ENCODE results near the gene GREB1.
"Not testable (repeated sequence)": the region's sequence is repeated elsewhere in the genome, so short reads cannot be mapped to it uniquely, and the experiment has no call there.

The GREB1 gene

DNA sequence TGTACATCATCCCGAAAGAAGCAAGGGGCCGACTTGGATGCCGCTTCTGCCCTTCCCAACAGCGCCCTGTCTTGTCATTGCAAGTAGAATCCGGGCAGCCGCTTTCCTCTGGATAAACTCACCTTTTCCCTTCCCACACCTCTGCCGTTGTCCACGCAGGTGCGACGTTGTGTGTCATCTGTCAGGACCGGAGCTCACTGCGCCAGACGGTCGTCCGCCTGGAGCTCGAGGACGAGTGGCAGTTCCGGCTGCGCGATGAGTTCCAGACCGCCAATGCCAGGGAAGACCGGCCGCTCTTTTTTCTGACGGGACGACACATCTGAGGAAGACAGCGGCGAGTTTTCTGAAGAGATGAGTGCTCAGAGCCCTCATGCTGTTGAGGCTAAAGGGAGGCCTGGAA is 106.3 kb downstream of the GREB1 start:
- DNase-seq, result no peak

- DNase-seq, result no peak
These were observed 109.1 kb downstream of the GREB1 start for GRCh38 chr2:11642972-11643371.

DNA sequence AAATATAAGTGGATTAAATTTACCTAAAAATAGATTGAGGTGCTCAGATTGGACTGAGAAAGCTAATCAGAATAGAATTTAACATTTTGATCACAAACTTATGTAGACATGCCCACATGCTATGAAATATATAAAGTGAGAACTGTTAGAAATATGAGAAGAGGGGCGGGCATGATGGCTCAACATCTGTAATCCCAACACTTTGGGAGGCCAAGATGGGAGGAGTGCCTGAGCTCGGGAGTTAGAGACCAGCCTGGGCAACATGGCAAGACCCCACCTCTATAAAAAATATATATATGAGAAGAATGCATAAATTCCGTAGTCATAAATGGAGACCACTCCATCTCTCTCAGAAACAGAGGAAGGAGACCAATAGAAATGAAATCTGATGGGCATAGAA is 110.4 kb downstream of the GREB1 start:
- DNase-seq, result no peak

DNA sequence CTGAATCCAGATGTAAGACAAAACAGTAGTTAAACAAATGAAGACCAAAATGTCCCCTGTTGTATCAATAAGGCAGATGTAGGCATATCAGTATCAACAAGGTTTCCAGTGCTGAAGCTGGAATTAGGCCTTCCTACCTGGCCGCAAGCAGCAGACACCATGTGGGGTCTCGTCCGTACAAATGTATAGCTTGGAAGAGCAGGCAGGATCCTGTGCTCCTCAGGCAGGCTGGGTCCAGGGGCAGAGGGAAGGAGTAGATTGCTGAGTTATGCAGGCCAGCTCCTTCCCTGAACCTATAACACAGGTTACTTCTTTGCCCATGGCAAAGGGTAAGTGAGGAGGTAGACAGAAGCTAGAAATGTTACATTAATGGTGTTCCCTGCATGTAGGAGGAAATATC is 112.7 kb downstream of the GREB1 start:
- DNase-seq, result no peak

GRCh38 chr2:11647834-11648600 is 114.2 kb downstream of the GREB1 start:
- no peak for DNase-seq

GRCh38 chr2:11649093-11649492 is 115.2 kb downstream of the GREB1 start:
- DNase-seq, result no peak

DNA sequence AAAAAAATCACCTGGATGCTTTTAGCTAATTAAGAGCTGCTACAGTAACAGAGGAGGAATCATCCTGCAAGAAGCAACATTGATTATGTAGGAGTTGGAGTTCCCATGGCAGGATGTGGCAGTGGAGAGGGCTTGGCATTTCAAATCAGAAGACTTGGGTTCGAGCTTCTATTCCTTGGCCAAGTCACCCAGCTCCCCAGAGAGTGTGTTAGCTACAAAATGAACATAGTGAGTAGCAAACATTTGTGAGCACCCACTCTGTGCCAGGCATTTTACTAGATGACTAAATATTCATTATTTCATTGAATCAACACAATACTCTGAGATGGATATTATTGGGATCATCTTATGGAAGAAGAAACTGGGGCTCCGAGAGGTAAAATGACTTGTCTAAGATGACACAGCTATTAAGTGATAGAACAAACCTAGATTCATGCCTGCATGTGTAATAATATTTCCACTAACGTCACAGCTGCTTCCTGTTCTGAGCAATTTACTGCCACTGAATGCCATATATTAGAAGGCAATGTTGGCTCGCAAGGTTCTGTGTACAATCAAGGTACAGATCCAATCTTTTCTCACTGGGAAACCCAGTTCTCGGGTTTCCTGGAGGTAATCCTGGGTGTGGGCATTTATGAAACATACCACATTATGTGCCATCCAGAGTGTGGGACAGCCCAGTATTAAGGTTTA is 118.2 kb downstream of the GREB1 start:
- no peak for DNase-seq

- peak in 1 of 2 donors; percentile 73 for DNase-seq
These were observed 118.7 kb downstream of the GREB1 start for GRCh38 chr2:11652553-11652952.

DNA sequence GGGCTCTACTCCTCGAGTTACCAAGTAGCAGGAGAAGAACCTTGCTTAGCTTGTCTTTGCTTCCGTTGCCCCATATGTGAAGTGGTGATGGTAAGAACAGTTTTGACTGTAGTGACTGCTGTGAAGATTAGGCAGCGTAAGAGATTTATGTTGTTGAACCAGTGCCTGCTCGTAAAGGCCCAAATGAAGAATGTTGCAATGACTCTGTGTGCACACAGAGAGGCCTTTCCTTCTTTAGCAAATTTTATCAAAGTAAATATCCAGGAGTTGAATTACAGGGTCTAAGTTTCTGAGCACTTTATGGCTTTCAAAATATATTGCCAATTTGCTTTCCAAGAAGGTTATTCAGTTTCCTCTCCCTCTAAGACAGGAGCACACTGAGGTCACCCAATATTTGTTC is 121.7 kb downstream of the GREB1 start:
- DNase-seq, result no peak

- DNase-seq, result no peak
These were observed 122.4 kb downstream of the GREB1 start for GRCh38 chr2:11656252-11656651.

DNA sequence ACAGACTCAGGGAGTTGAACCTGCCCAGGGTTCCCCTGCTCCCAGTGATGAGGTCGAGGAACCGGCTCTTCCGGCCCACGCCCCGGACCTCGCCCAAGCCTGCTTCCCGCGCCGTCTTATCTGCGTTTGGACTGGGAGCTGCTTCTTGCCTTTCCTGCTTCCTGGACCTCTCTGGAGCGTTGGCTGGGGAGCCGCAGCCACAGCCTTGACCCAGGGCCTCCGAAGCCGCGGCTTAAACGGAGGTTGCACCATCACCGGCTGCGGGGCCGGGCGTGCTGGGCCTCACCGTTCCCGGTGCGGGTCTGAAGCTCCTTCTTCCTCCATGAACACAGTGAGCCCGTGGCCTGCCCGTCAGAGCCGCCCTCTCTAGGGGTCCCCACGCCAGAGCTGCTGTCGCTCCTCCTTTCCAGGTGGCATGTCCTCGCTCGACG is 122.8 kb downstream of the GREB1 start:
- no peak for DNase-seq

- no peak for DNase-seq
These were observed 123.3 kb downstream of the GREB1 start for GRCh38 chr2:11657195-11657594.

DNA sequence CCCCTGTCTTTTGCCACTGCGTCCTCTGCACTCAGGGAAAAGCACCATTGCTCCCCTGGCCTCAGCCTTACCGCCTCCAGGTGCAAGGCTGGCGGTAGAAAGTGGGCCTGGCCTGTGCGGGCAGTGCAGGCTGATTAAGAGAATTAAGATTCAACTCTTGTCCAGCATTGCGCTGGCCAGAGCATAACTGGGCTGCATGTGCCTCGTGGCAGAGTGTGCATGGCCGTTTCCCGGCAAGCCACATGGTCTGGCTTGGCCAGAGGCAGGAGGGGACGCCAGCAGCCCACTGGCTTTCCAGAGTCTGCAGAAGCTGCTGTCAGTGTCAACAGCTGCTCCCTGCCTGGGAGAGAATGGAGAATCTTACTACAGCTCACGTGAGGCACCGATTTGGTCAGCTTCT is 123.8 kb downstream of the GREB1 start:
- no peak for DNase-seq

DNA sequence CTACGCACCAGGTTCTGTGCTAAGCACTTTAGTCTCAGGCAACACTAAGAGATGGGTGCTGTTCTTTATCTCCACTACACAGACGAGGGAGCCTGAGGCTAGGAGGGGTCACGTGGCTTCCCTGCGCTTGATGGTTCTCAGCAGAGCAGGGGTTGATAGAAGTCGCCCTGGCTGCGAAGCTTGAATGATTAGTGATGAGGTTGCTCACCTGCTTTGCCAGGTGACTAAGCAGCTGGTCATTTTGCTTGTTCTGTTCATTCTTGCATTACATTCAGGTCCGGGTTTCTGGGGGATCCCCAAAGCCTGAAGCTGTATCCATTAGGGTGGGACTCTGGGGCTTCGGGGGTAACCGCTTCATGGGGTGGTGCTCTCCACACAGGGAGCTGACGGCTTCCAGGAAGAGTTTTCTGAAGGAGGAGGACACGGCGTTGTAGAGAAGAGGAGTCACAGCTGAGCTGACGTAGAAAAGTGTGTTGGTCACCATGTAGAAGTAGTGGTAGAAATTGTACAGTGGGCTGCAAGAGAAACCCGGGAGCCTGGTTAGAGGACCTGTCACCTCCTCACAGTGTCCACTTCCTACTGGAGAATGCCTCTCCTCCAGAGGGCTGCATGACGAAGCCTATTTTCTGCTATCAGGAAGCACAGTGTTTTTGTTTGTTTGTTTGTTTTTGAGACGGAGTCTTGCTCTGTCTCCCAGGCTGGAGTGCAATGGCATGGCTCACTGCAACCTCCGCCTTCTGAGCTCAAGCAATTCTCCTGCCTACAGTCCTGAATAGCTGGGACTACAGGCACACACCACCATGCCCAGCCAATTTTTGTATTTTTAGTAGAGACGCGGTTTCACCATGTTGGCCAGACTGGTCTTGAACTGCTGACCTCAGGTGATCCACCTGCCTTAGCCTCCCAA is 124.6 kb downstream of the GREB1 start:
- no peak for DNase-seq

DNA sequence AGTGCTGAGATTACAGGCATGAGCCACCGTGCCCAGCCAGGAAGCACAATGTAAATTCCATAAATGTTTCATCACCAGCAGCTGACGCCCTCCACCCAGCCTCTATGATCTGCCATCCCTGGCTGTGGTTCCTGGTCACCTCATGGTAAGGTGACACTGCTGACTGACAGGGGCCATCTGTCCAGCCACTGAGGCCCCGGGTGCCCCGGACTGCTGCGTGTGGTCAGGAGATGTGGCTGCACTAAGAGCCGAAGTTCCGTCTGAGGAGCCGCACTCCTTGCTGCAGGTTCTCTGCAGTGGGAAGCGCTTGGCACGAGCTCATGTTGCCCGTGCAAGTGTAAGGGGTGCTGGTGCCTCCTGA is 125.2 kb downstream of the GREB1 start:
- no peak for DNase-seq

DNA sequence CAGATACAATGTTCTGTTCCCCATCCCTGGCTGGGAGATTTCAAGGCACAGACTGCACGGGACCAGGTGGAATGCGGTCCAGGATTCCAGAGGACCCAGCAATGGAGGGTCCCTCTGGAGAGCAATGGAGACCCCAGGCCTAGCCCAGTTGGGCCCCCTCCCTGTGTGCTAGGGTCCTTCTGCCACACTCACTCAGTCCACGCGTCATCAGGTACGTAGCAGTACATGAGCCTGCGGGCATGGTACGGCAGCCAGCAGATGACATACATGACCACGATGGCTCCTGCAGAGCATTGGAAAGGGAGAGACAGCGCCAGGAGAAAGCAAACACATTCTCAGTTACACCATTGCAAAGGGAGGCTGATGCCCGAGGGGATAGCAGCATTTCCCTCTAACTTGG is 126.0 kb downstream of the GREB1 start:
- no peak for DNase-seq

DNA sequence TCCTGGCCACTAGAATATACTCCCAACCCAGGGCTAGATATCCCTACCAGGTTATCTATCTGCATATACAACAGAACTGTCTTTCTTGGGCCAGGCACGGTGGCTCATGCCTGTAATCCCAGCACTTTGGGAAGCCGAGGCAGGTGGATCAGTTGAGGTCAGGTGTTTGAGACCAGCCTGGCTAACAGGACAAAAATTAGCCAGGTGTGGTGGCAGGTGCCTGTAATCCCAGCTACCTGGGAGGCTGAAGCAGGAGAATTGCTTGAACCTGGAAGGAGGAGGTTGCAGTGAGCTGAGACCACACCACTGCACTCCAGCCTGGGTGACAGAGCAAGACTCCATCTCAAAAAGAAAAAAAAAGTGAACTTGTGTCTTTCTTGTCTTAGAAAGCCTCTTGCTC is 126.6 kb downstream of the GREB1 start:
- DNase-seq, result not testable (repeated sequence)

GRCh38 chr2:11661891-11662435 is 128.1 kb downstream of the GREB1 start:
- DNase-seq, result no peak

DNA sequence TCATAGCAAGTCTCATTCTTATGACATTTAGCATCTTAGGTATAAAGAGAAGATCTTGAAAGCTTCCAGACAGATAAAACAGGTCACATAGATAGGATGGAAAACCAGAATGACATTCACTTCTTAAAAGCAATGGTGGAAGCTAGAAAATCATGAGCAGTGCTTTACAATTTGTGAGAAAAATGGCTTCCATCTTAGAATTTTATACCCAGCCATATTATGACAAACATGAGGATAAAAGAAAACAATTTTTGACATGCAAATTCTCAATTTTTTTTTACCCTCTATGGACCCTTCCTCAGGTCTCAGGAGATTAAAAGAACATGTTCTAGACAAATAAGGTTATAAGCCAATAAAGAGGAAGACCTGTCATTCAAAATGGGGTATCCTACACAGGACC is 129.0 kb downstream of the GREB1 start:
- DNase-seq, result no peak

GRCh38 chr2:11663427-11663826 is 129.6 kb downstream of the GREB1 start:
- no peak for DNase-seq

DNA sequence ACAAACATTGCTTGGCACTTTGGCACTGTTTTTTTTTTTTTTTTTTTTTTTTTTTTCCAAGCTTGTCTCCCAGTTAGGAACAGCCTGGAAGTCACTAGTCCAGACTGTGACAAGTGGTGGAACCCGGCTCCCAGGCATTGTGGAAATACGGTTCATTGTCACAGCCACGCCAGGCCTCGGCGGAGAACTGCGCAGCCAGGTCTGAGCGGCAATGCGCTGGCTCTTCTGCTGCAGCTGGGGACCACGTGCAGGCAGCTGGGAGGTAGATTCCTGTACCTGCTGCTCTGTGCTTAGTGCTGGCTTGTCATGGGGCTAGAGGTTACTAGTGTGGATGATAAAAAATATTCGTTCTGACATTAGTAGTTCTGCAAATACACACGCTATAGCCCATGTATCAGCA is 131.2 kb downstream of the GREB1 start:
- DNase-seq, result no peak

DNA sequence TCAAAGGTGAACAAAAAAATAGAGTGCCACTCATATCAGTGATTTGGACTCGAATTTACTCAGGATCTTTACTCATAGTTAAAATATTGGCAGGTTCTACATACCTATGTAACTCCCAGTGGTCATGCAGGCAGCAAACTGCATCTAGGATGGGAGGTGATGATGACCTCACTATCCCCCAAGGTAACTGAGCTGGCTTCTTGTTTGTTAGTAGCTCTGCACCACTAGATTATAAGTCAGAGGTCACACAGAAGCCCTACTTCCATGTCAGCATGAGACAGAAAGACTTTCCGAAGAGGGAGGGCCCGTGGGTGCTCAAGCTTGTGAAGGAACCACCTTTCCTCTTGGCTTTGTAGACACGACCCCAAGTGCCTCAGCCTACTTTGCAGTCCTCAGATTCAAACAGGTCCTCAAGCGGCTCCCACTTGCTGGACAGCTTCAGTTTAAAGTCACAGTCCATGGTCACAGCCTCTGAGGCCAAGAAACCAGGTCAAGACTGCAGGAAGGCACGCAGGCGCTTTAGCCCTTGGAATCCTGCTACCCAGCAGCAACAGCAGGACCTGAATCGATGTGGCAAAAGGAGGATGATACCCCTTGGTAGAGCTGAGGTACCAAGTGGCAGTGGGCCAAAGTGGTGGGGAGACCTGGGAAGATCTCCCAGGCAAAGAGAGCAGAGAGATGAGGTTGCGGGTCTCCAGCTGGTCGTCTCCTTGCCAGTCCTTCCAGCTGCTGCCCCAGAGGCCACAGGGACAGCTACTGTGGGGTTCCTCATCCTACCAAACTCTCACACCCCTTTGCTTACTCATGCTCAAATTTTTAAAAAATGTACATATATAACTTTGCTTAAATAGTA is 131.9 kb downstream of the GREB1 start:
- no peak for DNase-seq
